CD4-positive, alpha-beta T cell treated with Interleukin-15 for 1 hour (primary cell): ENCODE results near the gene TMEM38A.
A peak's percentile ranks its signal among the peaks of the same experiment; 100 is the strongest.
"Not testable (repeated sequence)": the region's sequence is repeated elsewhere in the genome, so short reads cannot be mapped to it uniquely, and the experiment has no call there.

Source experiments
- DNase-seq: peaks from one replicate; pipeline ENCODE4 v3.0.0-alpha.2; 2020

The TMEM38A gene

DNA sequence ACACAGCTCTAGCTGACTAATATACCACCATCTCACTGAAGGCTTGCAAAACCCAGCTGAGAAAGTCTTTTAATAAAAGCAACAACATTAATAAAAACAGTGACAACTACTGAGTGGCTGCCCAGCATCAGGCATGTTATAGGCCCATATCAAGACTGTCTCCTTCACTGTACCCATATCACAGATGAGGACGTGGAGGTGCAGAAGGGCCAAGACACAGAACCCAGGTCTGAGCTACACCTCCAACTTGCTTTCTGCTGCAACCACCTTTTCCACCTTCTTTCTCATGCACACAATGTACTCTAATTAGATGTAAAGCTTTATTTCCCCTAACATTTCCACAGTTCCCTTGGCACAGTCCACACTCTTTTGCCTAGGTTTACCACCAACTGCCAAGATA, 22.3 kb upstream of the TMEM38A start:
- no peak for DNase-seq

DNA sequence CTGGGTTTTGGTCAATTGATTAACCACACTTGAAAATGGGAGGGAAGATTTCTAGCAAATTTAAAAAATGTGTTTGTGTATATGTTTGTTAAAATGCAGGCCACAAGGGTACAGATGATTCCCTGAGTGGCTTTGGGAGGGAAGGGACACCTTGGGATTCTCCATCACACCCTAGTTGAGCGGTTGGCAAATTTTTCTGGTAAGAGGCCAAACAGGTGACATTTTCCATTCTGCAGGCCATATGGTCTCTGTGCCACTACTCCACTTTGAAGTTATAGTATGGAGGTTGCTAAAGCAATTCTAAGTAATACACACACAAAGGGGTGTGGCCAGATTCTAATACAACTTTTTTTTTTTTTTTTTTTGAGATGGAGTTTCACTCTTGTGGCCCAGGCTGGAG, 20.0 kb upstream of the TMEM38A start:
- no peak for DNase-seq

DNA sequence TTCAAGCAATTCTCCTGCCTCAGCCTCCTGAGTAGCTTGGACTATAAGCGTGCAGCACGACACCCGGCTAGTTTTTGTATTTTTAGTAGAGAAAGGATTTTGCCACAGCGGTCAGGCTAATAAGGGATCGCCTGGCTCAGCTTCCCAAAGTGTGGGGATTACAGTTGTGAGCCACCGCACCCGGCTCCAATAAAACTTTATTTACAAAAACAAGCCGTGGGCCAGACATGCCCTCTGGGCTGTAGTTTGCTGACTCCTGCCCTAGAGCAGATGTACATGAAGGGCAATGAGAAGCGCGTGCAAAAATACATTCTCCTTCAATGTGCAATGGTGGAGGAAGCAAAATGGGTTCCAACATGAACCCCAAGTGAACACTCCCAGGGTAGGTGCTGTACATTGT, 19.2 kb upstream of the TMEM38A start:
- no peak for DNase-seq

DNA sequence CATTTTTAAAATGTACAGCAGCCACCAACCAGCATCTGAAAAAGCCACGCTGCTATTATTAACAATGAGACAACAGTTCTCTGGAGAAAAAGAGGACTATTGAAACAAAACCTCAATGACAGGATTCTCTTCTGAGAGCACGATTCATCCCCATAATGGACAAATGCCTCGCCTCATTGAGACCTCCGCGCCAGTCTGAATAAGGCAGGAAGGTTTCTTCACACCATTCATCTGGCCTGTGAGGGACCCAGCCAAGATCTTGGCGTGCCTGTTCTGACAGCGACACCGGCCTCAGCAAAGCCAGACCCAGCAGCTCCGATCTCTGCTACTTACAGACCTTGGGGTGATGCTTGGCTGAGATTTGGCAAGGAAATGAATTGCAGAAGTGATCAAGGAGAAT, 15.8 kb upstream of the TMEM38A start:
- DNase-seq: no peak

DNA sequence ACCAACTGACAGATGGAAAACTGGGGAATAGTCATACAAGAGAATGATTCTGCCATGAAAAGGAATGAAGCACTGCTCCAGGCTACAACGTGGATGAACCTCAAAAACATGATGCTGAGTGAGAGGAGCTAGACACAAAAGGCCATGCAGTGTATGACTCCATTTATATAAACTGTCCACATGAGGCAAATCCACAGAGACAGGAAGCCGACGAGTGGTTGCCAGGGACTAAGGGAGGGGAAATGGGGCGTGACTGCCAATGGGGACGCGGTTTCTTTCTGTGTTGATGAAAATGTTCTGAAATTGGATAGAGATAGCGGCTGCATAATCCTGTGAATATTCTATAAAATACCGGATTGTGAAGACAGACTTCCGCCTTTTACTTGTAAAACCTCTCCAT, 11.2 kb upstream of the TMEM38A start:
- DNase-seq: no peak

DNA sequence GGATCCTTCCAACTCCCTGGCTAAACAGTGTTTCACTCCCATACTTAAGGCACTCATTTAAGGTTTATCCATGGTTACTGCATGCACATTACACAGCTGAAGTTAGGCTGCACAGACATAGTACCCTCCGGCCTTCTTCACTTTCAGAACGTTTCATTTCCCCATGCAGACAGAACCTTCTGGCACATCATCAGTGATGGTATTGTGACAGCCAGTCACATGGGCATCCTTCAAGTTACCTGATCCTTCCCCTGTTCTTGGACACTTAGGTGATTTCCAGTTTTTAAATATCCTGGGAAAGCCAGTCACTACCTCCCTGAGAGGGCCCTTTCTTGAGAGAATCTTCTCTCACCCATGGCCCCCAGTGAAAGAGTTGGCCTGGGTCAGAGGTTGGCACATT, 10.1 kb upstream of the TMEM38A start:
- no peak for DNase-seq

DNA sequence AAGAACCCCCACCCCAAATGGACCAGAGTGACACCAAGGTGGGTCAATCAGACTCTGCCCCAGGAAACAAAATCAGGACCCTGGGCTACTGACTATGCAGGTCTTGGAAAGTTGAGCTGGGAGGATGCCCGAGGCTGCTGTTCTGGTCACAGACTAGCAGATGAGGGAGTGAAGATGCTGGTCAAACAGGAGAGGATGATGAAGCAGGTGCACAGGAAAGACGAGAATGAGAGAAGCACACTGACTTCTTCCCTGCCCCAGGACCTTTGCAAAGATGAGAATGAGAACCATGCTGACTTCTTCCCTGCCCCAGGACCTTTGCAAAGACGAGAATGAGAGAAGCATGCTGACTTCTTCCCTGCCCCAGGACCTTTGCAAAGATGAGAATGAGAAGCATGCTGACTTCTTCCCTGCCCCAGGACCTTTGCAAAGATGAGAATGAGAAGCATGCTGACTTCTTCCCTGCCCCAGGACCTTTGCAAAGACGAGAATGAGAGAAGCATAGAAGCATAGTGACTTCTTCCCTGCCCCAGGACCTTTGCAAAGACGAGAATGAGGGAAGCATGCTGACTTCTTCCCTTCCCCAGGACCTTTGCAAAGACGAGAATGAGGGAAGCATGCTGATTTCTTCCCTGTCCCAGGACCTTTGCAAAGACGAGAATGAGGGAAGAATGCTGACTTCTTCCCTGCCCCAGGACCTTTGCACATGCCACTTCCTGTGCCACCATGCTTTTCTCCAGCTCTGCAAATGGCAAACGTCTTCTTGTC, 9.3 kb upstream of the TMEM38A start:
- not testable (repeated sequence) for DNase-seq

DNA sequence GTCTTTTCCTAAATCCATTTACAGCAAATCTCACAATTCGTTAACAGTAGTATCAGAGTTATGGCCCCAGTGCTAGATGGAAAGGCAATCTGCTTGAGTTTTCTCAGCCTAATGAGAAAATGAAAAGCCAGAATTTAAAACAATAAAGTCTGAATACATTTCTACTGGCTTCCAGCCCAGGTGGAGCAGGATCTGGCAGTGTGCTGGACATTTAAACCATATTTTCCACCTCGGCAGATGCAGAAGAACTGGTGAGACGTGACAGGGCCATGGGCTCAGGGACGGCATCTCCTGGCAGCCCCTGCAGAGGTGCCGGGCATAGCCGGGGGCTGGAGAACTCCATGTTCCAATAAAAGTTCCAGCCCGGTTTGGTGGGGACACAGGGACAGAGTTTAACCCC, 8.1 kb upstream of the TMEM38A start:
- no peak for DNase-seq

DNA sequence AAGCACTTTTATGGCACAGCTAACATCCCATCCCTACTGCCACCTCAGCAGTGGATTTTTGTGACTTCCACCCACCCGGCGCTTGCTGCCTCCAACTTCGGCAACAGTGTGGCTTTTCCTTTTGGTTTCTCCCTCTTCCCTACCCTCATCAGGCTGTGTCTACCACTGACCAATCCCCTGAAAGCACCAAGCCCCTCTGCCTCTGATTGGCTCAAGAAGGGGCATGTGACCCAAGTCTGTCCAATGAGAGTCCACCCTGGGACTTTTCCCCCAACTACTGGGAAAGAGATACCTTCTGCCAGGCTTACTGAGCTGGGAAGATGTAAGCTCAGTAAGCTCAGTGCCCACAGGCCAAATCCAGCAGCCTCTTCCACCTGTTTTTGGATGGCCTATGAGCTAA, 6.8 kb upstream of the TMEM38A start:
- DNase-seq: no peak

DNA sequence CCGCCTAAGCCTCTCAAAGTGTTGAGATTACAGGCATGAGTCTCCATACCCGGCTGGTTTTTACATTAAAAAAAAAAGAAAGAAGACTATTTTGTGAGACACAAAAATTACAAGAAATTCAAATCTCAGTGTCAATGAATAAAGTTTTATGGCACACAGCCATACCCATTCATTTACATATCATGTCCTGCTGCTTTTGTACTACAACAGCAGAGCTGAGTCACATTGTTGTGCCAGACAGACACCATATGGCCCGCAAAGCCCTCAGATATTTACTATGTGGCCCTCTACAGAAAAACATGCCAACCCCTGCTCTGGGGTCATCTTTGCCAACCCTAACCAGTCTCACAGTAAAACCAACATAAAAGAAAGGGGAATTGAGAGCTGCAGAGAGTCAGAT, 6.3 kb upstream of the TMEM38A start:
- no peak for DNase-seq

DNA sequence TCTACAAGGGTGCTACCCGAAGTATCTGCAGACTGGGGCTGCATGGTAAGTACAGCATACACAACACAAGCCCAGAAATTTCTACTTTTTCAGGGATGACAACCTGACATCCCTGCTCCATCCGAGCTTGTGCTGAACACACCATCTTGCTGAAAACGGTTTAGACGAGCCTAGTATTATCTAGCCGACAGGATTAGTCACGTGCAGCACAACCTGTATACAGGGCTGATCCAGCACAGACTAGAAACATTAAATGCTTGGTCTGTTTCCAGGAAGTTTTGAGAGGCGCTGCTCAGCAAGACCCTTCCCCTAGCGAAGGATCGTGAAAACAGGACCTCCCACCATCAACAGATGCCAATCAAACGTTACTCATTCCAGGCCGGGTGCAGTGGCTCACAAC, 5.2 kb upstream of the TMEM38A start:
- DNase-seq: no peak

DNA sequence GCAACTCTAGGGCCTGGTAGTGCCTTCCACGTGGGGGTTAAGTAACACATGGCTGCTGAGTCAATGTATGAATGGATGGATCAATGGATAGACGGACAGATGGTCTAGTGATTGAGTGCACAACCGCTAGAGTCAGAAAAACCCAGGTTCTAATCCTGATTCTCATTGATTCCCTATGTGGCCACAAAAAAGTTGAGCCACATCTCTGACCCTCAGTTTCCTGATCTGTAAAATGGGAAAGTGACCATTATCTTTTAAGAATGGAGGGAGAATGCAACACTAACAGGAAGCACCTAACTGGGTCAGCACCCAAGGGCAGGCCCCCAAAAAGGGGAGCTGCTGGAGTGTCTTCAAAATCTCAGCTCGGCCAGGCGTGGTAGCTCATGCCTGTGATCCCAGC, 3.6 kb upstream of the TMEM38A start:
- no peak for DNase-seq

DNA sequence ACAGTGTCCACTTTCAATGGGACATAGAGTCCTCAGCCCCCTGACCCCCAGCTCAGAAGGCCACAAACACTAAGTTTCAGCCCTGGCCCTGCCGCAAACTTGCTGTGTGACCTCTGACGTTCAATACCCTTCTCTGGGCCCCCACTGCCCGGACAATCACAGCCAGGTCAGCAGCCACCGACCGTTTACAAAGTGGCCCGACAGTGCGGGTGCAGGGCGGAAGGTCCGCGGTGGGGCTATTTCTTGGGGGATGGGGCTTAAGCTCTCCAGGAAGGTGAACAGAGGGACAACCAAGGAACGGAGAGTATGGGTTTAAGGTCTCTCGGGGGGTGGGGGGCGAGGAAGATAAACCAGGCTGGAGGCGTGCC, 1.5 kb upstream of the TMEM38A start:
- no peak for DNase-seq

DNA sequence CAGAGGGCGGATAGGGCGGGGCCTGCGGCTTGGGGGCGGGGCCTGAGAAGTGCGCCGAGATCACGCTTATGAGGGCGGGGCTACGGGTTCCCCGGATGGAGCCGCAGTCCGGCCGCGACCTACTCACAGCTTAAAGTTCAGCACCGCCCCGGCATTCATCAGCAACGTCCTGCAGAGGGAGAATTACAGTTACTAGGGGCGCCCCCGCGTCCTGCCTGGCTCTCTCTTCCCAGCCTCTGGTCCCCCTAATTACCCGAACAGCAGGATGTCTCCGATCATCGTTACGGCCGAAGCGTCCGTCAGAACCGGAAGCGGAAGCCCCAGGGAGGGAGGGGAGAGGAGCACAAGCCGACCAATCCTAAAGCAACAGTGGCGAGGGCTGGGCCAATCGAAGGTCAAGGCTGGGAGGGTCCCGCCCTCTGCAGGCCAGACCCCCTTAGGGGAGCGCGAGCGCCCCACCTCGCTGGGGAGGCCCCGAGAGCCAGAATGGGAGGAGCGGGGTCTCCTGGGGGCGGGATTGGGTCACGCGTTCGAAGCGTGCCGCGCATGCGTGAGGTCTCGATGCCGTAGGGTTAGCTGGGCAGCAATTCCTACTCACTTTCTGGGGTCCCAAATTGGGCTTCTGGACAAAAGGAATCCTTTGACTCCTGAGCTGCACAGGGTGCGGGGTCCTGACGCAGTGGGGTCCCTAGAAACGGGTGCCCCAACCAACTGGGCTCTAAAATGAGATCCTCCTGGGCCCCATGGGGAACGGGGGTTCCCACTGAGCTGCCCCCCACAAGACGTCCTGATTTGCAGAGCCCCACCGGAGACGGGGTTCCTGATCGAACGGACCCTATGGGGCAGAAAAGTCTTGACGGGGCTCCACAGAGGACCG, 869 bp upstream of the TMEM38A start, which contains the start of gene SMIM7:
SMIM7 (minus strand) TSS at position 313 of the 877 bp plus-strand sequence; CDS start at position 279, 34 bp downstream.
- DNase-seq: peak; percentile 99

DNA sequence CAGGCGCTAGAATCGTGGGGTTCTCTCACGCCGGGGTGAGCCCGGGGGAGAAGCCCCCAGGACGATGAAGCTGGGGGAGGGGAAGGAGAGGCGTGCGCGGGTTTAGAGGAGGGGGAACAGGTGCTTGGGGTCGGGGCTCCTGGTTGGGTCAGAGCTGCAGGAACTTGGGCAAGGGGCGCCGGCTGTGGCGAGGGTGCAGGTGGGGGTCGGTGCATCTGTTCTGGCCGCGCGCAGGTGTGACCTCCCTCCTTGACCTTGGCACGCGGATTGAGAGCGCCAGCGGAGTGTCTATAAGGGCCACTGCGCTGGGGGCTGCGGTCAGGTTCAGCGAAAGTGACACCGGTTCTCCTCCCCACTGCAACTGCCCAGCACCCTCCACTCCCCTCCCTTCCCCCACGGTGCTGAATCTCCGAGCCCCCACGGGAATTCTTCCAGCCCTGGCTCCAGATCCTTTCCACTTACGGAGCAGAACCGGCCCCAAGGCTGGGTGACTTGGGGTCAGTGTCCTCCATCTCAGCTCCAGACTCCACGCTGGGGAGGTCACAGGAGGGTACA, 618 bp downstream of the TMEM38A start:
- no peak for DNase-seq

DNA sequence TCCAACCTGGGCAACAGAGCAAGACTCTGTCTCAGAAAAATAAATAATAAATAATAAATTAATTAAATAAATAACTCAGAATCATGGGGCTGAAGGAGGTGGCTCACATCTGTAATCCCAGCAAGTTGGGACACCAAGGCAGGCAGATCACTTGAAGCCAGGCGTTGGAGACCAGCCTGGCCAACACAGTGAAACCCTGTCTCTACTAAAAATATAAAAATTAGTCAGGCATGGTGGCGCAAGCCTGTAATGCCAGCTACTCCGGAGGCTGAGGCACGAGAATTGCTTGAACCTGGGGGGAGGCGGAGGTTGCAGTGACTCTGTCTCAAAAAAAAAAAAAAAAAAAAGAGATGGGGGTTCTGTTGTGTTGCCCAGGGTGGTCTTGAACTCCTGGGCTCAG, 7.2 kb downstream of the TMEM38A start:
- no peak for DNase-seq

DNA sequence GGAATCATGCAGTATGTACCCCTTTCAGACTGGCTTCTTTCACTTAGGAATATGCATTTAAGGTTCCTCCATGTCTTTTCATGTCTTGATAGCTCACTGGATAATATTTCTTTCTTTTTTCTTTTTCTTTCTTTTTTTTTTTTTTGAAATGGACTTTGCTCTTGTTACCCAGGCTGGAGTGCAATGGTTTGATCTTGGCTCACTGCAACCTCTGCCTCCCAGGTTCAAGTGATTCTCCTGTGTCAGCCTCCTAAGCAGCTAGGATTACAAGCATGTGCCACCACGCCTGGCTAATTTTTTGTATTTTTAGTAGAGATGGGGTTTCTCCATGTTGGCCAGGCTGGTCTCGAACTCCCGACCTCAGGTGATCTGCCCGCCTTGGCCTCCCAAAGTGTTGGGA, 7.8 kb downstream of the TMEM38A start:
- not testable (repeated sequence) for DNase-seq

DNA sequence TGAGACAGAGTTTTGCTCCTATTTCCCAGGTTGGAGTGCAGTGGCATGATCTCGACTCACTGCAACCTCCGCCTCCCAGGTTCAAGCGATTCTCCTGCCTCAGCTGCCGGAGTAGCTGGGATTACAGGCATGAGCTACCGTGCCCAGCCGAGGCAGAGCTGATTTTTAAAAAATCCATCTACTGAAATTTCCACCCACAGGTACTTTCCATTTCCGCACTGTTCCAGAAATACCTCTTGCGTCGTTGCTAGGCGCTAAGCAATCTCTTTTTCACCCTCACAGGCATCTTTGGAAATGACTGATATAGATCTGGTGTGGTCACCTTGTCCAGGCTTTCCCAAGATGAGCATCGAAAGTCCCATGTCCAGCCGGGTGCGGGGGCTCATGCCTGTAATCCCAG, 9.4 kb downstream of the TMEM38A start:
- no peak for DNase-seq

DNA sequence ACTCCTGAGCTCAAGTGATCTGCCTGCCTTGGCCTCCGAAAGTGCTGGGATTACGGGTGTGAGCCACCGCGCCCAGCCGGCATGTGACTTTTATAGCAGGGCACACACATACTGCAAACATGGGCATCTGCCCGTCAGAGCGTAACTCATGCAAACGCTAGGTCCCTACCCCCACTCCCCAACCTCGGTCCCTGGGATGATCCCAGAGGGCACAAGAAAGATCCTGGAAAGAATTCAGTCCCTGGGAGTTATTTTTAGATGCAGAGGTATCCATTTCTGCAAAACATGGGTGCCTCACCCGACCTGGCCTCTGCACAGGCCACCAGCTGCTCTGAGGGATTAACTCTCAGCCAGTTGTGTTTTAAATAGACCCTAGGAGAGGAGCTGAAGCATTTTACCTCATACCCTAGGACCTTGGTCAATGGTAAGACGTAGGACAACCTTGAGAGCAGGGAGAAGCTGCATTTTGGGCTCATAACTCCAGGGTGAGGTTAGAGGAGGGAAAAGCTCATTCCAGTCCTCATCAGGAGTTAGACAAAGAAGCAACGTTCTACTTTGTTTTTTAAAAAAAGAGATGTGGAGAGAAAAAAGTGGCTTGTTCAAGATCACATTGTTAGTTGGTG, 10.8 kb downstream of the TMEM38A start:
- DNase-seq: no peak

DNA sequence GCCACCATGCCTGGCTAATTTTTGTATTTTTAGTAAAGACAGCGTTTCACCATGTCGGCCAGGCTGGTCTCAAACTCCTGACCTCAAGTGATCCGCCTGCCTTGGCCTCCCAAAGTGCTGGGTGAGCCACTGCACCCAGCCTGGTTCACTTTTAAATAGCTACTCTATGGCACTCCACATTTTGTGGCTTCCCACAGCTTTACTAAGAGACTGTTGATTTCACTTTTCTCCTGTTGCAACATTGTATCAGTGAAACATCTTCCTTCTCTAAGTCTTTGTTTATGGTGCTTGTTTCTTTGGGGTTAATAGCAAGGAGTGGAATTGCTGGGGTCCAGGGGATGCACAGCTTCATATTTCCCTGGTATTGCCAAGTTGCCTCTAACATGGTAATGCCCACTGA, 12.3 kb downstream of the TMEM38A start:
- DNase-seq: no peak

DNA sequence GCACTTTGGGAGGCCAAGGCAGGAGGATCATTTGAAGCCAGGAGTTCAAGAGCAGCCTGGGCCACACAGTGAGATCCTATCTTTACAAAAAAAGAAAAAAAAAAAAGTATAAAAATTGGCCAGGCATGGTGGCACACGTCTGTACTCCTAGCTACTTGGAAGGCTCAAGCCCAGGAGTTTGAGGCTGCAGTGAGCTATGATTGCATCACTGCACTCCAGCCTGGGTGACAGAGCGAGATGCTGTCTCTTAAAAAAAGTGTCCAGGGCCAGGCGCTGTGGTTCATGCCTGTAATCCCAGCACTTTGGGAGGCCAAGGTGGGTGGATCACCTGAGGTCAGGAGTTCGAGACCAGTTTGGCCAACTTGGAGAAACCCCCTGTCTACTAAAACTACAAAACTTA, 12.9 kb downstream of the TMEM38A start:
- not testable (repeated sequence) for DNase-seq

DNA sequence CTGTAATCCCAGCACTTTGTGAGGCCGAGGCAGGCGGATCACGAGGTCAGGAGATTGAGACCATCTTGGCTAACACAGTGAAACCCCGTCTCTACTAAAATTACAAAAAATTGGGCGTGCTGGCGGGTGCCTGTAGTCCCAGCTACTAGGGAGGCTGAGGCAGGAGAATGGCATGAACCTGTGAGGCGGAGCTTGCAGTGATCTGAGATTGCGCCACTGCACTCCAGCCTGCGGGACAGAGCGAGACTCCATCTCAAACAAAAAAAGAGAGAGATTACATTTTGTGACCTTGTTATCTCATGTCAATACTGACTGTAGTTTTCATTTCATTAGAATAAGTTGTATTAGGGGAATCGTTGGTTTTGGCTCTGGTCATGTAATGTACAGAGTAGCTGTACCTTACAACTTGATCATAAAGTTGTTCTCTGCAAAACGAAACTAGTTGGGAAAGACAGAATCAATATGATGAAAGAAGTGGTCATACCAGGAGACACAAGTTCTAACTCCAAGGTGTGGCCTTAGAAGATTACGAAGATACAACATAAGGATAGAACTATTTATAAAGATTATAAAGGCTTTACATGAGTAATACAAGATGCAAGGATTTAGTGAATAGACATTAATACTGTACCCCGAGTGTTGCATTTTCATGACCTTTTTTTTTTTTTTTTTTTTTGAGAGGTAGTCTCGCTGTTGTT, 15.3 kb downstream of the TMEM38A start:
- no peak for DNase-seq

DNA sequence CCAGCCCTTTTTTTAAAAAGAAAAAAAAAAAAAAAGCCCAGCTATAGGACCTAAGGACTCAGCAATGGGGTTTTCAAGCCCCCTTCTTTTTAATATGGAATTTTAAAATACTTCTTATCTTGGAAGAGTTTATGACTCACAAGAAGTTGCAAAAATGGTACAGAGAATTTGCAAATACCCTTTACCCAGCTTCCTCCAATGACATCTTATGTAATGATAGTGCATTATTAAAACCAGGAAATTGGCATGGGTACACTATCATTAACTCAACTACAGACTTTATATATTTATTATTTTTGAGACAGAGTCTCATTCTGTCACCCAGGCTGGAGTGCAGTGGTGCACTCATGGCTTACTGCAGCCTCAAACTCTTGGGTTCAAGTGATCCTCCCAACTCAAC, 16.1 kb downstream of the TMEM38A start:
- DNase-seq: no peak
